ENCODE results near the gene PAPLN. TPM values are rescaled to one million over a fixed set of nuclear protein-coding genes. Genes with fewer than 3 reads are reported as not detected.
A peak's percentile ranks its signal among the peaks of the same experiment; 100 is the strongest.

The PAPLN gene
- total RNA-seq, 3 donors from 2014 or later, result 19.7 to 29.9 (median 23.8) TPM

DNA sequence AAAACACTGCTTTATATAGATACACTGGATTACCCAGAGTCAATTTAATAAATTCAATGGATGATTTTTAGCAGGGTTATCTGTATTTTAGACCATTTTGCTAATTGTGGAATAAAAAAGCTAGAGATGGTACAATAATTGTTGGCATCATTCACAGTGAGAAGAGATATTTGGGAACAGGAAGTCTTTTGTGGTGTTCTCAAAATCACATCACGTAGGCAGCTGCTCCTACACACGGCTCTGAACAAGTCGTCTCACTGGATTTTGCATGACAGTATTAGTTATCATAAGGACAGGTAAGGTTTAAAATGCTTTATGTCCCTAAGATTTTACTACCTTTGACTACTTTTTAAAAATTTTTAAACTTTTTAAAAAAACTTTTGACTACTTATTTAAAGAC is 52.0 kb downstream of the PAPLN start:
- no peak for DNase-seq (ENCODE audit: low spot score in 2 of 2)
- H3K27me3 ChIP-seq, result no peaks in the 10 kb centered on the region
- no peak overlapping the region for H3K27ac ChIP-seq
- H3K4me3 ChIP-seq, result no peak overlapping the region
- no peaks in the 10 kb centered on the region for H3K36me3 ChIP-seq
- no peak for TF ChIP-seq POLR2A (IDR thresholded peaks at IDR 0.05)
- TF ChIP-seq POLR2AphosphoS5 (IDR thresholded peaks at IDR 0.05), result no peak
- TF ChIP-seq, protein P1, sequence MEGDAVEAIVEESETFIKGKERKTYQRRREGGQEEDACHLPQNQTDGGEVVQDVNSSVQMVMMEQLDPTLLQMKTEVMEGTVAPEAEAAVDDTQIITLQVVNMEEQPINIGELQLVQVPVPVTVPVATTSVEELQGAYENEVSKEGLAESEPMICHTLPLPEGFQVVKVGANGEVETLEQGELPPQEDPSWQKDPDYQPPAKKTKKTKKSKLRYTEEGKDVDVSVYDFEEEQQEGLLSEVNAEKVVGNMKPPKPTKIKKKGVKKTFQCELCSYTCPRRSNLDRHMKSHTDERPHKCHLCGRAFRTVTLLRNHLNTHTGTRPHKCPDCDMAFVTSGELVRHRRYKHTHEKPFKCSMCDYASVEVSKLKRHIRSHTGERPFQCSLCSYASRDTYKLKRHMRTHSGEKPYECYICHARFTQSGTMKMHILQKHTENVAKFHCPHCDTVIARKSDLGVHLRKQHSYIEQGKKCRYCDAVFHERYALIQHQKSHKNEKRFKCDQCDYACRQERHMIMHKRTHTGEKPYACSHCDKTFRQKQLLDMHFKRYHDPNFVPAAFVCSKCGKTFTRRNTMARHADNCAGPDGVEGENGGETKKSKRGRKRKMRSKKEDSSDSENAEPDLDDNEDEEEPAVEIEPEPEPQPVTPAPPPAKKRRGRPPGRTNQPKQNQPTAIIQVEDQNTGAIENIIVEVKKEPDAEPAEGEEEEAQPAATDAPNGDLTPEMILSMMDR (IDR thresholded peaks at IDR 0.05), result no peak
- no peaks in the 10 kb centered on the region for H3K9me3 ChIP-seq
- no peaks in the 10 kb centered on the region for H3K4me1 ChIP-seq
- intact Hi-C loops (cut with DNase I; ENCODE audit: low total_unique reads), result loop anchor here (10.0 kb wide), 1 partner anchor 55 kb away; the partner anchor contains the start of gene PAPLN

DNA sequence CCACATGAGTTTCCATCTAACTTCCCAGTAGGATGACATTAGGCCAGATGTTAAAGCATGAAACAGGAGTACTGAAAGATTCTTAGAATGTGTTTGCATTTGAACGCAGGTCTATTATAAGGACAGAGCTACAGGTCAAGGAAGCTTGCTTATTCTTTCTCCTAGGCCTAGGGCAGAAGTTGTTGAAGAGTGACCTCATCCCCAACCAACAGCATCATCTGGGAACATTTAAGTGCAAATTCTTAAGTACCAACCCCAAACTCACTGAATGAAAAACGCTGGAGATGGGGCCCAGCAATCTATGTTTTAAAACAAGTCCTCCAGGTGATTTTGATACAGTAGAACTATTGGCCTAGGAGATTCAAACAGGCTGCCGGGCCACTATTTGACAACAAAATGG is 52.4 kb downstream of the PAPLN start:
- Histone ChIP-seq H3K4me1 (no peaks in the 10 kb centered on the region), H3K4me3 (no peak overlapping the region), H3K36me3 (no peaks in the 10 kb centered on the region), H3K9me3 (no peaks in the 10 kb centered on the region), H3K27ac (no peak overlapping the region), H3K27me3 (no peaks in the 10 kb centered on the region)
- DNase-seq (ENCODE audit: low spot score in 2 of 2), result no peak
- no peak for TF ChIP-seq POLR2AphosphoS5 (IDR thresholded peaks at IDR 0.05)
- TF ChIP-seq, protein P1 (IDR thresholded peaks at IDR 0.05), result no peak
- no peak for TF ChIP-seq POLR2A (IDR thresholded peaks at IDR 0.05)
- intact Hi-C loops (cut with DNase I; ENCODE audit: low total_unique reads), result loop anchor here (10.0 kb wide), 1 partner anchor 55 kb away; the partner anchor contains the start of gene PAPLN

DNA sequence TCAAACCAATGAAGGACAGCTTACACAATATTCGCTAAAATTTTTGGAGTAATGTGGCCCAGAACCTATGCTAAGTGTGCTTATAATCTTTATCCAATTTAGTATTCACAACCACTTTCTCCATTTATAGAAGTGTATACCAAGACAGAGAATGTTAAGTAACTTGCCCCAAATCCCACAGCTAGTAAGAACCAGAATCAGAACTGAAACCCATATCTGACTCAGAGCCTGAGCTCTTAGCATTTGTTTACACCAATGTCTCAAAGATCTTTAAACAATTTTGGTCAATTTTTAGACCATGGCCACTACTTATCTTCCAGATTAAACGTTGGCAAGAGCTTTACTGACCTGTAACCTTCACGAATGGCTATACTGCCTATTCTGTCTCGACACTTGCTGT is 53.0 kb downstream of the PAPLN start:
- DNase-seq (ENCODE audit: low spot score in 2 of 2), result no peak
- Histone ChIP-seq H3K9me3 (no peaks in the 10 kb centered on the region), H3K27me3 (no peaks in the 10 kb centered on the region), H3K4me3 (no peak overlapping the region), H3K27ac (no peak overlapping the region), H3K4me1 (no peaks in the 10 kb centered on the region), H3K36me3 (no peaks in the 10 kb centered on the region)
- intact Hi-C loops (cut with DNase I; ENCODE audit: low total_unique reads), result no loop called here
- TF ChIP-seq POLR2A (IDR thresholded peaks at IDR 0.05) (no peak), POLR2AphosphoS5 (IDR thresholded peaks at IDR 0.05) (no peak)
- TF ChIP-seq, protein P1 (IDR thresholded peaks at IDR 0.05), result no peak

DNA sequence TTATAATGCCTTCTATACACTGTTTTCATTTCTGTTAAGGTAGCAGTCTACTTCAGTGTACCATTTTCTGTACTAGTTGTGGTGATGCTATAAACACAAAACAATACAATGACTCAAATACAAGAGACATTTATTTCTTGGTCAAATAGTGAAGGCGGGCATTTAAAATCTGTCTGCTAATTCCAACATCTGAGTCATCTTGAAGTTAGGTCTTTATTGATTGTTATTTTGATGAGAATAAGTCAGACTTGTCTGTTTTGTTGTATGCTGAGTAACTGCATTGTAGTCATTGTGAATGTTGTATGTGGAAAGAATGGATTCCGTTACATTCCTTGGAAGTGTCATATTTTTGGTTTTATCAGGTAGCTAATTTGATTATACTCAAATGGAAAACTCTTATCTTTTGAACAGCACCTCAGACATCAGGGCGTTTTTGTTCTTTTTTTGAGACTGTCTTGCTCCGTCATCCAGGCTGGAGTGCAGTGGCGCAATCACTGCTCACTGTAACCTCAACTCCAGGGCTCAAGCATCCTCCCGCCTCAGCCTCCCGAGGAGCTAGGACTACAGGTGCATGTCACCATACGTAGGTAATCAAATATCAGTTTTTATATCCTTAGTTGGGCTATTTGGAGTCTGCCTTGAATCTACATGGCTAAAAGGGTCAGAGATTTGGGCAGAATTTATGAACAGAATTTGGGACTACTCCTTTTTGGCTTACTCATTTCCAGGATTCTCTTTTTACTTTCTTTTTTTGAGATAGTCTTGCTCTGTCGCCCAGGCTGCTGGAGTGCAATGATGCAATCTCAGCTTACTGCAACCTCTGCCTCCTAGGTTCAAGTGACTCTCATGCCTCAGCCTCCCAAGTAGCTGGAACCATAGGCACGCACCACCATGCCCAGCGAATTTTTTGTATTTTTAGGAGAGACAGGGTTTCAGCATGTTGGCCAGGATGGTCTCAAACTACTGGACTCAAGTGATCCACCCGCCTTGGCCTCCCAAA is 56.8 kb downstream of the PAPLN start:
- Histone ChIP-seq H3K4me1 (no peaks in the 10 kb centered on the region), H3K27ac (no peak overlapping the region), H3K36me3 (no peaks in the 10 kb centered on the region), H3K4me3 (no peak overlapping the region), H3K27me3 (no peaks in the 10 kb centered on the region), H3K9me3 (no peaks in the 10 kb centered on the region)
- no peak for TF ChIP-seq POLR2A (IDR thresholded peaks at IDR 0.05)
- no peak for TF ChIP-seq POLR2AphosphoS5 (IDR thresholded peaks at IDR 0.05)
- TF ChIP-seq, protein P1 (IDR thresholded peaks at IDR 0.05), result no peak
- intact Hi-C loops (cut with DNase I; ENCODE audit: low total_unique reads), result no loop called here
- DNase-seq (ENCODE audit: low spot score in 2 of 2), result no peak

DNA sequence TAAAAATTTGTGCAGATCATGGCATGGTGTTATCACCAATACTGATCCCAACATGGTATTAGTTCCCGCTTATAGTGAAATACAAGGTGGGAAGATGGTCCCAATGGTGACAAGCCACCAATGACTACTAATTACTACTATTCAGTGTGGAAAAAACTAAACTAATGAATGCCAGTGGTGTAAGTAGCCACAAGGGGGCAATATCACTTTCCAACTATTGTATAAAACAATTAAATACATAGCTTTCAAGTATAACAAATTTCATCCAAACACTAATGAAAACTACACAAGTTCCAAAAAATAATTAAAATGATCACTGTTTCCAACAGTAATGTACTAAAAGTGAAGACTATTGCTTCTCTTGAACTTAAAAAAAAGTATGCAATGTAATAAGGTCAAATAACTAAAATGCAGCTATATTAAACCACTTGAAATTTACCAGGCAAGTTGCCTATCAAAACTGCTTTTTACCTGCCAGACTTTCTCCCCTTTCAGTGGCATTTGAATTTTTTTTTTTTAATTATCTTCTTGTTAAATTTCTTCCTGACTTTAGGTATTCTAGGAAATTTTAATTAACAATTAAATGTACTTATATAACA is 58.0 kb downstream of the PAPLN start:
- intact Hi-C loops (cut with DNase I; ENCODE audit: low total_unique reads), result no loop called here
- TF ChIP-seq POLR2AphosphoS5 (IDR thresholded peaks at IDR 0.05), result no peak
- TF ChIP-seq, protein P1 (IDR thresholded peaks at IDR 0.05), result peak; percentile 41 to 57 (median 55)
- H3K27ac ChIP-seq, result no peak overlapping the region
- H3K4me3 ChIP-seq, result no peak overlapping the region
- no peaks in the 10 kb centered on the region for H3K36me3 ChIP-seq
- no peaks in the 10 kb centered on the region for H3K9me3 ChIP-seq
- DNase-seq (ENCODE audit: low spot score in 2 of 2), result no peak
- no peaks in the 10 kb centered on the region for H3K4me1 ChIP-seq
- no peaks in the 10 kb centered on the region for H3K27me3 ChIP-seq
